Progenitor cell of endocrine pancreas (in vitro differentiated cells): ENCODE data around the gene DCUN1D2. TPM values are rescaled to one million over a fixed set of nuclear protein-coding genes. Genes with fewer than 3 reads are reported as not detected.
"Not testable (repeated sequence)": the region's sequence is repeated elsewhere in the genome, so short reads cannot be mapped to it uniquely, and the experiment has no call there.

ENCODE experiments used
- DNase-seq: peaks from one replicate; pipeline ENCODE4 v3.0.0; 2021; ENCODE audit warnings: low spot score; ENCODE audit not compliant: unreplicated experiment
- H3K27ac Mint-ChIP-seq: 2 replicates; pipeline ENCODE4 v1.8.0; 2021; ENCODE audit warnings: mild to moderate bottlenecking, moderate library complexity, mixed read lengths
- H3K27me3 Mint-ChIP-seq: 2 replicates; pipeline ENCODE4 v1.8.0; 2021; ENCODE audit warnings: mixed read lengths
- H3K36me3 Mint-ChIP-seq: 2 replicates; pipeline ENCODE4 v1.8.0; 2022; ENCODE audit warnings: mixed read lengths; ENCODE audit not compliant: insufficient read depth
- H3K4me1 Mint-ChIP-seq: 2 replicates; pipeline ENCODE4 v1.8.0; 2021; ENCODE audit warnings: low read depth, mixed read lengths
- H3K4me3 Mint-ChIP-seq: 2 replicates; pipeline ENCODE4 v1.8.0; 2021; ENCODE audit warnings: low read depth, mild to moderate bottlenecking, moderate library complexity, mixed read lengths
- H3K9me3 Mint-ChIP-seq: 2 replicates; pipeline ENCODE4 v1.8.0; 2021; ENCODE audit warnings: low read depth, mixed read lengths
- CTCF ChIP-seq: fragments of 200-600 bp; sonication (generic); IDR thresholded peaks from one replicate; pipeline ENCODE4 v1.5.0; 2021; ENCODE audit warnings: antibody characterized with exemption, mild to moderate bottlenecking; ENCODE audit not compliant: unreplicated experiment
- total RNA-seq: library from RNA; stranded (reverse); gene quantifications from 2 replicates; pipeline ENCODE4 v1.2.1, GENCODE V29; 2021

DCUN1D2 gene
- total RNA-seq, 1 donor from 2014 or later, result 51.2 TPM

- no peak overlapping the region for H3K27ac Mint-ChIP-seq
- H3K4me3 Mint-ChIP-seq, result no peak overlapping the region
- H3K36me3 Mint-ChIP-seq, result peaks cover 42% of the 10 kb centered on the region
- no peak for TF ChIP-seq CTCF
- H3K27me3 Mint-ChIP-seq, result no peaks in the 10 kb centered on the region
- H3K9me3 Mint-ChIP-seq, result no peaks in the 10 kb centered on the region
- DNase-seq, result no peak
- peaks cover 2% of the 10 kb centered on the region for H3K4me1 Mint-ChIP-seq
Observed at GRCh38 chr13:113474179-113474578, 16.3 kb downstream of the DCUN1D2 start.

DNA sequence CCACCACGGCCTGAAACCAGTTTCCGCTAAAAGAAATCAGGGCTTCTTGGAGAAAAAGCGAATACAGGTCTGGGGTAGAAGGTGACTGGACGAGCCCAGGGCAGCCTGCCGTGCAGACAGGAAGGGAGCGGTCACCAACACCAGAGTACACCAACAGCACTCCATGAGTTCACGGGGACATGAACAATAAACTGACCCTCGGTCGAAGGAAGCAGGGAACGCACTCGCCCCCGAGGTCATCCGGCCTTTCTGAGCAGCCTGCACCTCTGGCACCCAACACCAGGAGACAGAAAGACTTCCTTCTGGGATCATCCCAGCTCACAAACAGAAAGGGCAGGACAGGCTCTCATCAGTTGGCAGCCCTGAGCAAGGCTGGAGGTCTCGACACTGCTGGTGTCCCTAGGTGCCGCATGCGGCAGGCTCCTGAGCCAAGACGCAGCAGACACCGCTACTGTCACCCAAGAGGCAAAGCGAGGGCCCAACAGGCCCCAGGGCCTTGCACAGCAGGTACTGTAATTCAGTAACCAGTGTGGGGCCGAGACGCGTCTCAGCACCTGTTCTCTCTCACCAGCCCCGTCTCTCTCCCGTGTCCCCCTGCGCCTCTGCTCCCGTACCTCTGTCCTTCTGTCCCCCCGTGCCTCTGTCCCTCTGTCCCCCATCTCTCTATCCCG, 18.0 kb downstream of the DCUN1D2 start:
- Mint-ChIP-seq H3K27me3 (no peaks in the 10 kb centered on the region), H3K9me3 (no peaks in the 10 kb centered on the region), H3K36me3 (peaks cover 35% of the 10 kb centered on the region), H3K4me1 (peaks cover 9% of the 10 kb centered on the region), H3K4me3 (no peak overlapping the region), H3K27ac (no peak overlapping the region)
- TF ChIP-seq CTCF, result no peak
- DNase-seq, result no peak

- H3K27me3 Mint-ChIP-seq, result no peaks in the 10 kb centered on the region
- peaks cover 9% of the 10 kb centered on the region for H3K4me1 Mint-ChIP-seq
- no peak overlapping the region for H3K4me3 Mint-ChIP-seq
- DNase-seq, result no peak
- TF ChIP-seq CTCF, result no peak
- no peaks in the 10 kb centered on the region for H3K9me3 Mint-ChIP-seq
- no peak overlapping the region for H3K27ac Mint-ChIP-seq
- peaks cover 34% of the 10 kb centered on the region for H3K36me3 Mint-ChIP-seq
Observed at GRCh38 chr13:113471844-113472243, 18.7 kb downstream of the DCUN1D2 start.

GRCh38 chr13:113470635-113471163, 19.8 kb downstream of the DCUN1D2 start:
- not testable (repeated sequence) for H3K27me3 Mint-ChIP-seq, DNase-seq, H3K4me1 Mint-ChIP-seq, H3K27ac Mint-ChIP-seq, H3K9me3 Mint-ChIP-seq, H3K4me3 Mint-ChIP-seq
- H3K36me3 Mint-ChIP-seq, result peaks cover 32% of the 10 kb centered on the region

GRCh38 chr13:113470073-113470472, 20.4 kb downstream of the DCUN1D2 start:
- H3K4me1 Mint-ChIP-seq, result peaks cover 9% of the 10 kb centered on the region
- H3K9me3 Mint-ChIP-seq, result no peaks in the 10 kb centered on the region
- no peaks in the 10 kb centered on the region for H3K27me3 Mint-ChIP-seq
- no peak for TF ChIP-seq CTCF
- H3K4me3 Mint-ChIP-seq, result no peak overlapping the region
- peaks cover 33% of the 10 kb centered on the region for H3K36me3 Mint-ChIP-seq
- no peak overlapping the region for H3K27ac Mint-ChIP-seq
- no peak for DNase-seq

GRCh38 chr13:113469582-113469981, 20.9 kb downstream of the DCUN1D2 start:
- DNase-seq, result no peak
- no peaks in the 10 kb centered on the region for H3K9me3 Mint-ChIP-seq
- peak overlapping the region; percentile 87 for H3K27ac Mint-ChIP-seq
- TF ChIP-seq CTCF, result no peak
- peaks cover 30% of the 10 kb centered on the region for H3K36me3 Mint-ChIP-seq
- peaks cover 9% of the 10 kb centered on the region for H3K4me1 Mint-ChIP-seq
- no peaks in the 10 kb centered on the region for H3K27me3 Mint-ChIP-seq
- H3K4me3 Mint-ChIP-seq, result no peak overlapping the region
